Colonic mucosa (tissue), 4 donors: ENCODE measurements around the gene FAM228B. TPM values are rescaled to one million over a fixed set of nuclear protein-coding genes. Genes with fewer than 3 reads are reported as not detected.
"Not testable (repeated sequence)": the region's sequence is repeated elsewhere in the genome, so short reads cannot be mapped to it uniquely, and the experiment has no call there.

Experiments
- DNase-seq: peaks from one replicate; pipeline ENCODE4 v3.0.0-alpha.2; 2020
- H3K27ac ChIP-seq: fragments of 200-600 bp; one replicate; pipeline ENCODE4 v1.8.0; 2021
- H3K27me3 ChIP-seq: fragments of 200-600 bp; one replicate; pipeline ENCODE4 v1.8.0; 2021
- H3K36me3 ChIP-seq: fragments of 200-600 bp; one replicate; pipeline ENCODE4 v1.8.0; 2021
- H3K4me1 ChIP-seq: fragments of 200-600 bp; one replicate; pipeline ENCODE4 v1.8.0; 2021; ENCODE audit warnings: mild to moderate bottlenecking
- H3K4me3 ChIP-seq: fragments of 200-600 bp; one replicate; pipeline ENCODE4 v1.8.0; 2021
- H3K9ac ChIP-seq, 2 donors: one replicate each; pipeline ENCODE4 v1.7.0; 2013; ENCODE audit warnings: control low read depth in 2 of 2, low read depth in 2 of 2, low read length in 2 of 2
- H3K9me3 ChIP-seq: fragments of 200-600 bp; one replicate; pipeline ENCODE4 v1.8.0; 2021
- intact Hi-C: fragments of 100-400 bp; cut with DNase I; formaldehyde crosslinking; loops from one replicate; pipeline ENCODE4 v1.14.1; 2022
- total RNA-seq, 2 donors: library from RNA; stranded (reverse); fragmentation: NEBNext Ultra II Directional in 1 of 2; extraction: Animal tissue kit (Norgen Biotek cat#: 25700) in 1 of 2; gene quantifications; one replicate each; pipeline ENCODE4 v1.2.1, GENCODE V29; 2021
- TF ChIP-seq, protein P1 (sequence below): fragments of 200-600 bp; IDR thresholded peaks from one replicate; pipeline ENCODE4 v1.8.0; 2022; ENCODE audit warnings: antibody characterized with exemption, mild to moderate bottlenecking
- donor health status: healthy.
- donor health status: DM: no; HTN: no; CAD: no.
- donor health status: DM: no; HTN: no; CAD: no.

Gene FAM228B
- total RNA-seq, 2 donors from 2014 or later = 4.4 to 6.2 TPM

- Histone ChIP-seq H3K27ac (no peak overlapping the region), H3K9ac (no peak overlapping the region), H3K9me3 (no peaks in the 10 kb centered on the region), H3K36me3 (no peaks in the 10 kb centered on the region), H3K27me3 (no peaks in the 10 kb centered on the region), H3K4me3 (no peak overlapping the region), H3K4me1 (no peaks in the 10 kb centered on the region)
- intact Hi-C loops = no loop called here
- no peak for DNase-seq
- TF ChIP-seq, protein P1, sequence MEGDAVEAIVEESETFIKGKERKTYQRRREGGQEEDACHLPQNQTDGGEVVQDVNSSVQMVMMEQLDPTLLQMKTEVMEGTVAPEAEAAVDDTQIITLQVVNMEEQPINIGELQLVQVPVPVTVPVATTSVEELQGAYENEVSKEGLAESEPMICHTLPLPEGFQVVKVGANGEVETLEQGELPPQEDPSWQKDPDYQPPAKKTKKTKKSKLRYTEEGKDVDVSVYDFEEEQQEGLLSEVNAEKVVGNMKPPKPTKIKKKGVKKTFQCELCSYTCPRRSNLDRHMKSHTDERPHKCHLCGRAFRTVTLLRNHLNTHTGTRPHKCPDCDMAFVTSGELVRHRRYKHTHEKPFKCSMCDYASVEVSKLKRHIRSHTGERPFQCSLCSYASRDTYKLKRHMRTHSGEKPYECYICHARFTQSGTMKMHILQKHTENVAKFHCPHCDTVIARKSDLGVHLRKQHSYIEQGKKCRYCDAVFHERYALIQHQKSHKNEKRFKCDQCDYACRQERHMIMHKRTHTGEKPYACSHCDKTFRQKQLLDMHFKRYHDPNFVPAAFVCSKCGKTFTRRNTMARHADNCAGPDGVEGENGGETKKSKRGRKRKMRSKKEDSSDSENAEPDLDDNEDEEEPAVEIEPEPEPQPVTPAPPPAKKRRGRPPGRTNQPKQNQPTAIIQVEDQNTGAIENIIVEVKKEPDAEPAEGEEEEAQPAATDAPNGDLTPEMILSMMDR = no peak
These were observed 66.3 kb downstream of the FAM228B start for GRCh38 chr2:24189551-24189950.

DNA sequence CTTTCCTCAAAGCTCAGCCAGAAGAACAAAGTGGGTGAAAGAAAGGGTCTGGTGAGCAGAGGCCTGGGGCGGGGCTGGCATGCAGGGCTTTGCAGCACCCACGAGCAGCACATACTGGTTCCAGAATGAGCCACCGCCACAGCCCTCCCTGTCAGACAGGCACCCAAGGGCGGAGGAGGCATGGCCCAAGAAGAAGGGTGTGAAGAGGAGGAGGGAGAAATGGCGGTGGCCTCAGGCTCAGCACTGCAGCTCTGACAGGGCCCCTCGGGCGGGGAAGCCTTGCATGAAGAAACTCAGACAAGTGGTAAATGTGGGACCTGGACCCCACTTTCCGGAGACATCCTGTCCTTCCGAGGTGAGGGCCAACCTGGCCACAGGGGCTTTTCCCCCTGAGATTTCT, 67.2 kb downstream of the FAM228B start:
- DNase-seq = no peak
- Histone ChIP-seq H3K4me1 (no peaks in the 10 kb centered on the region), H3K27me3 (no peaks in the 10 kb centered on the region), H3K9ac (no peak overlapping the region), H3K27ac (no peak overlapping the region), H3K4me3 (no peak overlapping the region), H3K36me3 (no peaks in the 10 kb centered on the region), H3K9me3 (no peaks in the 10 kb centered on the region)
- TF ChIP-seq, protein P1 = no peak
- intact Hi-C loops = no loop called here

GRCh38 chr2:24191156-24191555, 67.9 kb downstream of the FAM228B start:
- no peaks in the 10 kb centered on the region for H3K27me3 ChIP-seq
- H3K4me1 ChIP-seq = no peaks in the 10 kb centered on the region
- no peaks in the 10 kb centered on the region for H3K36me3 ChIP-seq
- H3K27ac ChIP-seq = no peak overlapping the region
- no peak overlapping the region for H3K9ac ChIP-seq
- no peak overlapping the region for H3K4me3 ChIP-seq
- DNase-seq = no peak
- intact Hi-C loops = no loop called here
- no peaks in the 10 kb centered on the region for H3K9me3 ChIP-seq
- TF ChIP-seq, protein P1 = no peak

DNA sequence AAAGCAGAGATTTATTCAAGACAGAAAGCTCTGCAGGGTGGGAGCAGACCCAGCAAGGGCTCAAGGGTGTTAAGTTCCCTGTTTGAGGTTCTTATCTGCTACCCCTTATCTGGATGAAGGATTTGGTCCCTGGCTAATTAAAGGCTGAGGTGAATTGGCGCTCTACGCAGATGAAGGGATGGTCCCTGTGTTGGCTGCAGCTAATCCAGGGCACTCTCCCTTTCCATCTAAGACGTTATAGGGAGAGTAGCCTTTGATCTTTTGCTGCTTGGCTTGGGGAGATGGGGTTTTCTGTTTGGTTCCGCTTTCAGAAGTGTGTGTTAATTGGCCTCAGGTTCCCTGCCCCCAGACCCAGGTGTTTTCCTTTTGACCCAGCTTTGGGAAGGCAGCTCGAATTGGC, 68.6 kb downstream of the FAM228B start:
- H3K9ac ChIP-seq = no peak overlapping the region
- DNase-seq = no peak
- TF ChIP-seq, protein P1 = no peak
- no peaks in the 10 kb centered on the region for H3K27me3 ChIP-seq
- H3K36me3 ChIP-seq = no peaks in the 10 kb centered on the region
- intact Hi-C loops = no loop called here
- no peaks in the 10 kb centered on the region for H3K9me3 ChIP-seq
- H3K4me3 ChIP-seq = no peak overlapping the region
- H3K4me1 ChIP-seq = no peaks in the 10 kb centered on the region
- no peak overlapping the region for H3K27ac ChIP-seq

- H3K36me3 ChIP-seq, H3K27me3 ChIP-seq, DNase-seq, H3K9me3 ChIP-seq, H3K27ac ChIP-seq, H3K9ac ChIP-seq, H3K4me3 ChIP-seq, intact Hi-C loops, H3K4me1 ChIP-seq: not testable (repeated sequence)
These were observed 73.9 kb downstream of the FAM228B start for GRCh38 chr2:24197213-24197612.

DNA sequence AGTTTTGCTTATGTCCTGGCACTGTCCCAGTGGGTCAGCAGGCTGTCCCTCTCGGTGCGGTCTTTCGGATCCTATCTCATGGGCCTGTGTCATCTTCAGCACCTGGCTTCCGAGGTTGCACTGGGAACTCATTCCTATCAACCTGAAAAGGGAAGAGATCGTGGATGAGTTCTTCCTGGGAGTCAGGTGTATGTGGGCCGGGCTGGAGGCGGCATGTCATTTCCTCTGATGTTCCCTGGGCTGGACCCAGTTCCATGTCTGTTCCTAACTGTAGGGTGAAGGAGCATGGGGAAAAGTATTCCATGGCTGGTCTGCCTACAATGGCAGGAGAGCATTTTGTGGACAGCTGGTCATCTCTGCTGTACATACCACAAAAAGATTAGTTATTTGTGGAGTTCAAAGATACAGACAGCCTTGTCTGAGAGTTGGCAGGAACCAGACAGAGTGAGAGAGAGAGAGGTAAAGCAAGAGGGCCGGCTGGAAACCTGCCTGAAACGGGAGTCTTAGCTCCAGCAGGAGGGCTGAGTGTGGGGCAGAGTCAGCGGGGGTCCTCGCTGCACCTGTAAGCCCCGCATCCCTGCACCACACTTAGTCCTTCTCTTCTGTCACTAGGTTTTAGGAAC, 76.8 kb downstream of the FAM228B start:
- Histone ChIP-seq H3K9ac (no peak overlapping the region), H3K4me1 (no peaks in the 10 kb centered on the region), H3K27me3 (no peaks in the 10 kb centered on the region), H3K9me3 (no peaks in the 10 kb centered on the region), H3K36me3 (peaks cover under 1% of the 10 kb centered on the region), H3K4me3 (no peak overlapping the region), H3K27ac (no peak overlapping the region)
- DNase-seq = no peak
- TF ChIP-seq, protein P1 = no peak
- intact Hi-C loops = no loop called here
